KBM-7 (cell line): Measurements from ENCODE around the gene FBH1.
"Not testable (repeated sequence)": the region's sequence is repeated elsewhere in the genome, so short reads cannot be mapped to it uniquely, and the experiment has no call there.

ENCODE experiments used
- DNase-seq: peaks from one replicate; pipeline ENCODE4 v3.0.0-alpha.2; 2015
- in situ Hi-C: fragments of 300-500 bp; cut with MboI; formaldehyde crosslinking; loops from 2 replicates; pipeline ENCODE4 v1.14.3; 2020; ENCODE audit warnings: low sequenced_read_pairs, low pct_unique_long_range_greater_than_20kb, mixed read lengths

Gene FBH1

DNA sequence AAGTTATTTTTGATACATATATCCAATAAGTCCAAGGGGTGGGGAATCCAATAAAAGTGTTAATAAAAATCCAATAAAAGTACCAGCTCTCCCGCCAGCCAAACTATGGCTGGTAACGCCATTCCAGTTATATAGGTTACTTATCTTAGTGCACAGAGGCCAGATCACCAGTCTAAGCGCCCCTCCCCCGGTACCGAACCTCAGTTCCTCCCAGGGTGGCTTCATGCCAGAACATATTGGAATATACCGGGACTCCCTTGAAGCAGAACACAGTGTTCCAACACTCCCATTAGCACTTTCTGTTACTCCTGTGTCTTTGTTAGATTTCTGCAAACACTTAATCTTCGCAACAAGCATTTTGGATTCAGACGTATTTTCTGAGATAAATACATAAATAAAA is 7.5 kb downstream of the FBH1 start:
- DNase-seq: no peak
- in situ Hi-C loops: no loop called here

DNA sequence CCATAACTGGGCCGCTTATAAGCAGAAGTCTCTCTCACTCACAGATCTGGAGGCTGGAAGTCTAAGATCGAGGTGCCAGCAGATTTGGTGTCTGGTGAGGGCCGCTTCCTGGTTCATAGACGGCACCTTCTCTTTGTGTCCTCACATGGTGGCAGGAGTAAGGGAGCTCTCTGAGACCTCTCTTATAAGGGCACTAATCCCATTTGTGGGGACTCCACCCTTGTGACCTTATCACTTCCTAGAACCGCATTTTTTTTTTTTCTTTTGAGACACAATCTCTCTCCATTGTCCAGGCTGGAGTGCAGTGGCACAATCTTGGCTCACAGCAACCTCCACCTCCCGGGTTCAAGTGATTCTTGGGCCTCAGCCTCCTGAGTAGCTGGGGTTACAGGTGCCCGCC is 8.1 kb downstream of the FBH1 start:
- in situ Hi-C loops: no loop called here
- no peak for DNase-seq

DNA sequence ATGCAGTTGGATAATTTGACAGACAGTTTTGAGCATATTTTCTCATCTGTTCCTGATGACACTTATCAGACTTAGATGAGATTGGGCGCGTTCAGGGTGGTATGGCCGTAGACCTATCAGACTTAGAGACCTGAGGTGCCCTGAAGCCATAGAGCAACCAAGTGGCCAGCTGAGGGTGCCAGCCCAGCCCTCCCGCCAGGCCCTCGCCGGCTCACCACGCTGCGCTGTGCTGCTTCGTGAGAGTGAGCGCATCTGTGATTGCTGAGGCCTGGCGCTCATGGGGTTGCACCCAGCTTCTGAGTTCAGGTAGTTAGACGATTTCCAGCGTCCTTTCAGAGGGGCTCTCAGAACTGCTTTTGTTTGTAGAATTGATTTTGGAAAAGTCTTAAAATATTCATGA is 10.2 kb downstream of the FBH1 start:
- no peak for DNase-seq
- in situ Hi-C loops: no loop called here

DNA sequence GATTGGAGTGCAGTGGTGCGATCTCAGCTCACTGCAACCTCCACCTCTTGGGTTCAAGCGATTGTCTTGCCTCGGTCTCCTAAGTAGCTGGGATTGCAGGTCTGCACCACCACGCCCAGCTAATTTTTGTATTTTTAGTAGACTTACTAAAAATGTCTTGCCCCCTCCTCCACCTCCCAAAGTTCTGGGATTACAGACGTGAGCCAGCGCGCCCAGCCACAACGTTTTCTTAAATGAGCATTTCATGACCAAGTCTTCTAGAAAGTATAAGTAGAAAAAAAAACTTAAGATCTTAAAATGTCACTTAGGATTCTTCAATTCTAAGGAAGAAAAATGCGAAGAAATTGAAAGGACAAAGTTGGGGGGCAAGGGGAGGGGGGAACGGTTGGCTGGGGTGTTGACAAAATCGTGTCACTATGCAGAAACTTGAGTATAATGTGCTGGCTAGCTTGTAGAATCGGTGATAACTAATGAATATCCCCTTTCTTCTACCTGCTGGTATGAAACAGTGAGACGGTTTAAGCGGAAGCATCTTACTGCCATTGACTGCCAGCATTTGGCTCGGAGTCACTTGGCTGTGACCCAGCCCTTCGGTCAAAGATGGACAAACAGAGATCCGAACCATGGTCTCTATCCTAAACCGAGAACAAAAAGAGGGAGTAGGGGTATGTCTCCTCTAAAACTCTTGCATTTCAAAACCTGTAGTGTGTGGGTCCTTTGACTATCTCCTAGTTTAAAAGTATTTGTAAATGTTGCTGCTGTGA is 12.7 kb downstream of the FBH1 start:
- no peak for DNase-seq
- in situ Hi-C loops: no loop called here

DNA sequence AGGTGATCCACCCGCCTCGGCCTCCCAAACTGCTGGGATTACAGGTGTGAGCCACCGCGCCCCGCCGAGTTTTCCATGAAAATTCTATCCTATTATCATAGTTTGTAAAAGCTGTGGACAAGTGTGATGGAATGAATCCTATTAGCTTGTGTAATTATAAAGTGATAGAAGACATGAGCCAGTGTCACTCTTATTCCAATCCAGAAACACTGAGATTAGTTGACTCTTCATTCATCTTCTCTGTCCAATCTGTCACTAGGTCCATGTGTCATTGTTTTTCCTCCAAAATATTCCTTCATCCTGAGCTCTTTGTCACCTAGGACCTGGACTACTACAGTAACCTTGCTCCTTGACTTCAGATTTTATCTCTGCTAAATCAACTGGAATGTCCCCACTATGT is 13.5 kb downstream of the FBH1 start:
- DNase-seq: no peak
- in situ Hi-C loops: no loop called here

DNA sequence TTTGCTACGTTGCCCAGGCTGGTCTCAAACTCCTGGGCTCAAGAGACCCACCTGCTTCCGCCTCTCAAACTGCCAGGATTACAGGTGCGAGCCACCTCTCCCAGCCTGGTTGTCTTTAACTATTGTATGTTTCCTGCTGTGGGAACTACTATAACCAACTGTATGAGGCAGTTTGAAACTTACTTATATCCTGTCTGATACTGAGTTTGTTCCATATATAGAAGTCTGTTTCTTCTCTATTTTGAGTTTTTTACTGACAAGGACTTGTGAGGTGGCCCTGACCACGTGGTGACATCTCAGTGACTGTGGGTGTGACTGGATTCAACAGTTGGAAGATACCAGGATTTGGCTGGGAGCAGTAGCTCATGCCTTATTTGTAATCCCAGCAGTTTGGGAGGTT is 14.2 kb downstream of the FBH1 start:
- DNase-seq: no peak
- in situ Hi-C loops: no loop called here

DNA sequence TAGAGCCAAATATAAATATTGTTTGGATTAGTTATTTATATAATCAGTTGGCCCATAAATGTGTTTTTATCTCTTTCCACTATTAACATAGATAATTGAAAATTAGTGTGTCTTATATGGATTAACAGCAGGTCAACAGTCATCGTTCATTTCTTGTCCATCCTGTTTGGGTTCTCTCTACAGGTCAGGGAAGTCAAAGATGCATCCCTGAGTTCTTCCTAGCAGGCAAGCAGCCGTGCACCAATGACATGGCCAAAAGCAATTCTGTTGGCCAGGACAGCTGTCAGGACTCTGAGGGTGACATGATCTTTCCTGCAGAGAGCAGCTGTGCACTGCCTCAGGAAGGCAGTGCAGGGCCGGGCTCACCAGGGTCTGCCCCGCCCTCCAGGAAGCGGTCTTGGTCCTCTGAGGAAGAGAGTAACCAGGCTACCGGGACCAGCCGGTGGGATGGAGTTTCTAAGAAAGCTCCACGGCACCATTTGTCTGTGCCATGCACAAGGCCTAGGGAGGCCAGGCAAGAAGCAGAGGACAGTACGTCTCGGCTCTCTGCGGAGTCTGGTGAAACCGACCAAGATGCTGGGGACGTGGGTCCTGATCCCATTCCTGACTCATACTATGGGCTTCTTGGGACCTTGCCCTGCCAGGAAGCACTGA is 15.9 kb downstream of the FBH1 start:
- in situ Hi-C loops: no loop called here
- no peak for DNase-seq

DNA sequence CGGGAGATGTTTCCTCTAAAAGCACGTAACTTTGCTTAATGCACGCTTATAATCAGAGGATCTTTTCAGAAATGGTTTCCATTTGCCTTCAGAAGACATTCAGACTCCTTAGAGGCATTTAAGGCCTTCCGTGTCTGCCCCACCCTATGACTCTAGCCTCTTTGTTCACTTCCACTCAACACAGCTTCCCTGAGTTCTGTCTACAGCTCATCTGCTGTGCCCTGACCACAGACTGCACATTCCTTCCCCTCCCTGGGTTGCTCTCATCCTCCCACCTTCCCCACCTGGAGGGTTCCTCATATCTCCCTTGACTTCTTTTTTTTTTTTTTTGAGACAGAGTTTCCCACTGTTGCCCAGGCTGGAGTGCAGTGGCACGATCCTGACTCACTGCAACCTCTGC is 16.6 kb downstream of the FBH1 start:
- peak; percentile 61 for DNase-seq
- in situ Hi-C loops: no loop called here

DNA sequence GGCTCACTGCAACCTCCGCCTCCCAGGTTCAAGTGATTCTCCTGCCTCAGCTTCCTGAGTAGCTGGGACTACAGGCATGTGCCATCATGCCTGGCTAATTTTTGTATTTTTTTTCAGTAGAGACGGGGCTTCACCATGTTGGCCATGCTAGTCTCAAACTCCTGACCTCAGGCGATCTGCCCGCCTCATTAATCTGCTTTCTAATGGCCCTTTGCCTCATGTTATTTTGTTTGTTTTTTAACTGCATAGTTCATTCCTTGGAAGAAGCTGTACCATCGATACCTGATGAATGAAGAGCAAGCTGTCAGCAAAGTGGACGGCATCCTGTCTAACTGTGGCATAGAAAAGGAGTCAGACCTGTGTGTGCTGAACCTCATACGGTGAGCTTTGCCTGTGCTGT is 18.6 kb downstream of the FBH1 start:
- DNase-seq, in situ Hi-C loops: not testable (repeated sequence)

DNA sequence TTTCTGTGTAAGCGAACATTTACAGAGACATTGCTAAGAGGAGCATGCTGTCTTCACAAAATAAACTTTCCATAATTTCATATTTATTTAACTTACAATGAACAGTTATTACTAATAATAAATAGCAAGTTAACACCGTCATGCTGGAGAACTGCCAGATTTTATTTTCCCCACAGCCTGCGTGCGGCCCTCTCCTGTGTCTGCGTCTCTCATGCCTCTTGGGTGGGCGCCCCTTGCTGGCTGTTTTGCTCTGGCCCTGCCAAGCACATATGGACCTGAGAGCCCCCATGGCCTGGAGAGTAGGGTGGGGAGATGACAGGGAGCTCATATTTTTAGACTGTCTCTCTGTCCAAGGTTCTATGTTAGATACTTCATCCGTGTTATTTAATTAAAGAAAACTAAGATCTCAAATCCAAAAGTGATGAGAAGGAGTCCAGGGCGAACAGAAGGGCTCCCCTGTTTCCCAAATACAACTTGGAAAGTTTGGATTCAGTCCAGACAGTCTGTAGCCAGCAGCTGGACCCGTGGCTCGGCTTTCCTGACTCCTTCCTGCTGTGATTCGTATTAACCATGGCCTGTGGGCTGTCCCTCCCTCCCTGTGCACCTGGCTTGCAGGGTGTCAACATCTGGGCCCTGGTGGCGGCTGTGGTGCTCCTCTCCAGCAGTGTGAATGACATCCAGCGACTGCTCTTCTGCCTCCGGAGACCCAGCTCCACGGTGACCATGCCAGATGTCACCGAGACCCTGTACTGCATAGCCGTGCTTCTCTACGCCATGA is 20.5 kb downstream of the FBH1 start:
- in situ Hi-C loops: no loop called here
- DNase-seq: no peak

DNA sequence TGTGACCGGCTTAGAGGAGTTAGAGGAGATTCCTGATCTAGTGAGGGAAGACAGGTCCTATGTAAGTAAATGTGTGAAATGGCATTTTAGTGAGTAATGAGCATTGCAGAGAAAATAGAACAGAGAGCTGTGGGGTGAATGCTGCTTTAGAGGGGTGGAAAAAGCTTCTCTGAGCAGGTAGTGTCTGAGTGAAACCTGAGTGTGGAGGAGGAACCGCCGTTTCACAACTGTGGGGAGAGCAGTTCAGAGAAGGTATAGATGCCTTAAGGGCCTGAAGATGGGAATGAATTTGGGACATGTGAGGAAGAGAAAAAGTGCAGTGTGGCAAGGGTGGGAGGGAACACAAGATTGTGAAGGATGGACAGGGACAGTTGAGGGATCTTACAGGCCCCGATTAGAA is 21.6 kb downstream of the FBH1 start:
- no peak for DNase-seq
- in situ Hi-C loops: no loop called here

DNA sequence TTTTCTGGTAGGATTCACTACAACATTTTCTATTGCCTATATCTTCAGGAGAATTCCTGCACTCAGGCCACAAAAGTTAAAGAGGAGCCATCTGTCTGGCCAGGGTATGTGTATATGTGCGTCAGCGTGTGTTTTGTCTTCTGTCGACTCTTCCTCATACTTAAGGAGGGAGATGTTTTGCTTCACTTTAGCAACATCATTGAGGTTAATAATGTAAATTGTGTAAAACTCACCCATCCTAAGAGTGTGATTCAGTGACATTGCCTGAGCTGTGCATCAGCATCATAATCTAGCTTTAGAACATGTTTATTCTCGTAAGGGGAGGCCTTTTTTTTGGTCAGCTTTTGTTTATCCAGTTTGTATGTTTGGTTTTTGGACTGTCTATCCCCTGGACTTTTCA is 23.7 kb downstream of the FBH1 start:
- in situ Hi-C loops: no loop called here
- no peak for DNase-seq

DNA sequence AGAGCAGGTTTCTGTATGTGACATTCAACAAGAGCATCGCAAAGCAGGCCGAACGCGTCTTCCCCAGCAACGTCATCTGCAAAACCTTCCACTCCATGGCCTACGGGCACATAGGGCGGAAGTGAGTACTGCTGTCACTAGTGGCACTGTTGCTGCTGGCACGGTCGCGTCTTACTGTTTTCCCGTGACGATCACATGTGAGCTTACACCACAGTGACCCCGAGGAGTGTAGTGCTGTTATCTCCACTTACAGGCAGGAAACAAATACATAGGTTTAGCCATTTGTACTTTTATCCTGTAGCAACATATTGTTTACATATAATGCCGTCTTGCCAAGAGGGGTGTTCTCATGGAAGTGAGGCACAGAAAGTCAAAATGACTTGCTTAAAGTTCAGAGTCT is 25.4 kb downstream of the FBH1 start:
- DNase-seq: no peak
- in situ Hi-C loops: no loop called here

DNA sequence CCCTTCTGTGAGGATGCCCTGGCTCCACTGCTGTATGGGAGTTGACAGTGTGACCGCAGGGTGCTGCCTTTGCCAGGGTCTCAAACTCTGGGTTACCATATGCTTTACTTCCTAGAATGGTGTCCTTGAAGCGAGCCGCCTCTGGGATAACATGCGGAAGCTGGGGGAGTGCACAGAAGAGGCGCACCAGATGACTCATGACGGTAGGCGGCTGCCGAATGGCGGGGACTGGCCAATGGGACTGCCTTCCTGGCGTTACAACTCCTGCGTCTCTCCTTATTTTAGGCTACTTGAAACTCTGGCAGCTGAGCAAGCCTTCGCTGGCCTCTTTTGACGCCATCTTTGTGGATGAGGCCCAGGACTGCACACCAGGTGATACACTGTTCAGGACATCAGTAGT is 27.3 kb downstream of the FBH1 start:
- in situ Hi-C loops: no loop called here
- no peak for DNase-seq

DNA sequence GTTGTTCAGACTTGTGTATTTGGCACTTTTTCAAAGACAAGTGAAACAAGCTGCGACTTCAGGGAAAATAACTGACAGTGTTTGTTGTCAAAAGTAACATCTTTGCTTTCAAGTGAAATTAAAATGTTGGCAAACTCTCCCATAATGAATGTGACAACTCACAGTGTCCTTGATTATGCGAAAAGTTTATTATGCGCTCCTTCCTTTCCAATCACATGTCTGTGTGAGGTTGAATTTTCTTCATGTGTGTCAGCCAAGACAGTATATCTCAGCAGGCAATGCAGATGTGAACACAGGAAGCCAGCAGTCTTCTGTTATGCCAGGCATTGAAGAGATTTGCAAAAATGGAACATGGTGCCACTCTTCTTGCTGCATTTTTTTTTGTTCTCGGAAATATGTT is 28.7 kb downstream of the FBH1 start:
- no peak for DNase-seq
- in situ Hi-C loops: no loop called here

DNA sequence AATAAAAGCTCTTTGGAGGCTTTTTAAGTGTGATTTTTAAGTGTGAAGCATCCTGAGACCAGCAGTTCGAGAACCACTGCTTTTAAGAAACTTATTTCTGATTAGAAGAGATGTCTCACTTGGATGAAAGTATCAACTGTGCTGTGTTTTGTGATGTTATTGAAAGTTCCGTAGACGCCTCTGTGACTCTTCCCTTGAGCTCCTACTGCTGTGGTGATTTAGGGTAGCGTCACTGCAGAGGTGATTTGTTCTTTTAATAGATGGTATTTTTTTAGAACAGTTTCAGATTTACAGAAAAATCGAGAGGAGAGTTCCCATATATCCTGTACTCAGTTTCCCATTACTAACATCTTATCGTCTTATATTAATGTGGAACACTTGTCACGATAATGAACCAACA is 29.5 kb downstream of the FBH1 start:
- in situ Hi-C loops: no loop called here
- DNase-seq: no peak

DNA sequence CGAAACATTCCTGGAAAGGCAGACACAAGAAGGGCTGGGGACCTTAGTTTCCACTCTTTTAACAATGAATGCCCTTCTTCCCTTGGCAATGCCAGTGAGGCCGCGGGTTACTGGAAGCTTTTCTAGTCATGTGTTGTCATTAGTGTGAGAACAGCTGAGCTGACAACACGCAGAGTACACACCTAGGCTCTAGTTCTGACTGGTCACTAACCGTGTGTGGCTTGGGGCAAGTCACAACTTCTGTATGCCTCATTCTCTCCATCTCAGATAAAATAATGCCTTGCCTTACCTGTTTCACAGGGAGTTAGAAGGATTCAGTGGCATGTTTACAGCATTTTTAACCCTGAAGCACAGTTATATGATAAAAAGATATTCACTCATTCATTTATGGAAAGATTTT is 31.7 kb downstream of the FBH1 start:
- in situ Hi-C loops: no loop called here
- no peak for DNase-seq

DNA sequence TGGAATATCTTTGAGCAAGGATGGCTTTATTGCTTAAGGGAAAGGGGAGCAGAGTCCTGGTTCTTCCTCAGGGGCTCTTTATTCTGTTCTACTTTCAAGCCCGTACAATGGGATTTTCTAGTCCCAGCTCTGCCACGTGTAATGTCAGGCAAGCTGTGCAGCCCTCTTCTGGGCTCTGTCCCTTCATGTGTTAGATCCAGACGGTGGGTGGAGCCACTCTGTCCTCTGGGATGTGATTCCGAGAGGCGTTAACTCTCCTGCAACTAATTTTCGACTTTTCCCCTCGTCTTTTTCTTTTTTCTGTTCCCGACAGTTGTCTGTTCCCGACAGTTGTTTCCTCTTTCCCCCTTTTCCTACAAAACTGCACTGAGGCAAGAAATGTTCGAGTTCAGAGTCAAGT is 34.8 kb downstream of the FBH1 start:
- no peak for DNase-seq
- in situ Hi-C loops: no loop called here

DNA sequence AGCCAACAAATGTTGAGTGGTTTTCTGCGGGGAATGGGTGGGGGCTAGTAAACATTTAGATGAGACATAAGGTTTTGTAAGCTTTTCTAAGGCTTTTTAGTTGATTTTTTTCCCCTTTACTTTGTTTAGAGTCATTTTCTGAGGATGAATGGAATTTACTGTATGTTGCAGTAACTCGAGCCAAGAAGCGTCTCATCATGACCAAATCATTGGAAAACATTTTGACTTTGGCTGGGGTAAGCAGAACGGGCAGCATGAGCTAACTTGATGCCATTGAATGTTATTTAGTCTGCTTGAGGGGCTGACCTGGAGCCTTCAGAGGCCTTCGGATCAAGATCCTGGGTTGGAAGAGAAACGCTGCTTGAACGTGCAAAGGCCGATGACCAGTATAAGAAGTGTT is 37.3 kb downstream of the FBH1 start:
- DNase-seq: no peak

DNA sequence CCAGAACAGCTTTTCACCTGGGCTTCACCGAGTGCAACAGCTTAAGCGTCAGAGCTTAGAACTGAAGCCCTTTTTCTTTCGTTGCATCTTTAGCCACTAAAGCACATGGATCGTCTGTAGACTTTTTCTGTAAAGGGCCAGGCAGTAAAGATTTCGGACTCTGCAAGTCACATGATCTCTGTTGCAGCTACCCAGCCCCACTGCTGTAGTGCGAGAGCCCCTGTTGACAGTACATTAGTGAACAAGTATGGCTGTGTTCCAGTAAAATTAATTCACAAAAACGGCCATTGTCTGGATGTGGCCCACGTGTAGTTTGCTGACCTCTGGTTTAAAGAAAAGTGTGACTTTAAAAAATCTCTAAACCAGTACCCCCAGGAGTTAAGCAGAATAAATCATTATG is 39.4 kb downstream of the FBH1 start:
- no peak for DNase-seq
- in situ Hi-C loops: no loop called here

More for the DNA sequence above, 37.3 kb downstream of the FBH1 start:
- in situ Hi-C loops: no loop called here
